Vagina (tissue), 2 donors: ENCODE measurements around the gene GNAQ.

Experiments
- POLR2A ChIP-seq, 2 donors: fragments of 450-650 bp; IDR thresholded peaks; one replicate each; pipeline ENCODE4 v1.6.1; 2017; ENCODE audit warnings: antibody characterized with exemption in 2 of 2, mild to moderate bottlenecking in 2 of 2, moderate library complexity in 2 of 2
- POLR2AphosphoS5 ChIP-seq, 2 donors: sonication (generic); formaldehyde crosslinking; IDR thresholded peaks; one replicate each; pipeline ENCODE4 v1.9.0; 2017; ENCODE audit warnings: antibody characterized with exemption in 2 of 2, mild to moderate bottlenecking in 2 of 2, low read depth in 1 of 2; ENCODE audit not compliant: insufficient read depth in 1 of 2
- TF ChIP-seq, protein P1 (sequence below), 3 experiments: fragments of 450-650 bp in 2 of 3; fragments of 200-600 bp in 1 of 3; sonication (generic) in 1 of 3; IDR thresholded peaks; one replicate each; pipeline ENCODE4 v1.5.1; 2017 to 2019; ENCODE audit warnings: antibody characterized with exemption in 3 of 3, mild to moderate bottlenecking in 2 of 3, moderate library complexity in 2 of 3

- TF ChIP-seq, protein P1, sequence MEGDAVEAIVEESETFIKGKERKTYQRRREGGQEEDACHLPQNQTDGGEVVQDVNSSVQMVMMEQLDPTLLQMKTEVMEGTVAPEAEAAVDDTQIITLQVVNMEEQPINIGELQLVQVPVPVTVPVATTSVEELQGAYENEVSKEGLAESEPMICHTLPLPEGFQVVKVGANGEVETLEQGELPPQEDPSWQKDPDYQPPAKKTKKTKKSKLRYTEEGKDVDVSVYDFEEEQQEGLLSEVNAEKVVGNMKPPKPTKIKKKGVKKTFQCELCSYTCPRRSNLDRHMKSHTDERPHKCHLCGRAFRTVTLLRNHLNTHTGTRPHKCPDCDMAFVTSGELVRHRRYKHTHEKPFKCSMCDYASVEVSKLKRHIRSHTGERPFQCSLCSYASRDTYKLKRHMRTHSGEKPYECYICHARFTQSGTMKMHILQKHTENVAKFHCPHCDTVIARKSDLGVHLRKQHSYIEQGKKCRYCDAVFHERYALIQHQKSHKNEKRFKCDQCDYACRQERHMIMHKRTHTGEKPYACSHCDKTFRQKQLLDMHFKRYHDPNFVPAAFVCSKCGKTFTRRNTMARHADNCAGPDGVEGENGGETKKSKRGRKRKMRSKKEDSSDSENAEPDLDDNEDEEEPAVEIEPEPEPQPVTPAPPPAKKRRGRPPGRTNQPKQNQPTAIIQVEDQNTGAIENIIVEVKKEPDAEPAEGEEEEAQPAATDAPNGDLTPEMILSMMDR (IDR thresholded peaks at IDR 0.05), result no peak
- no peak for TF ChIP-seq POLR2AphosphoS5 (IDR thresholded peaks at IDR 0.05; ENCODE audit: insufficient read depth in 1 of 2, low read depth in 1 of 2)
- no peak for TF ChIP-seq POLR2A (IDR thresholded peaks at IDR 0.05)
Observed at GRCh38 chr9:77798140-77798539, 233.5 kb downstream of the GNAQ start.
